Subcutaneous abdominal adipose tissue (tissue), 5 donors: ENCODE results near the gene SLC32A1.

ENCODE experiments used
- H3K27ac ChIP-seq: one replicate; pipeline ENCODE4 v1.7.0; 2013; ENCODE audit warnings: low read depth, mild to moderate bottlenecking, inconsistent platforms, low read length, moderate library complexity
- H3K27me3 ChIP-seq, 5 donors: one replicate each; pipeline ENCODE4 v1.7.0; 2013; ENCODE audit warnings: low read length in 5 of 5, inconsistent platforms in 1 of 5; ENCODE audit not compliant: control insufficient read depth in 5 of 5, insufficient read depth in 4 of 5
- H3K36me3 ChIP-seq, 5 donors: one replicate each; pipeline ENCODE4 v1.7.0; 2013; ENCODE audit warnings: low read length in 5 of 5; ENCODE audit not compliant: control insufficient read depth in 5 of 5, insufficient read depth in 5 of 5
- H3K4me1 ChIP-seq, 5 donors: one replicate each; pipeline ENCODE4 v1.7.0; 2013; ENCODE audit warnings: low read length in 5 of 5, mild to moderate bottlenecking in 3 of 5, moderate library complexity in 1 of 5; ENCODE audit not compliant: control insufficient read depth in 5 of 5, insufficient read depth in 5 of 5
- H3K4me3 ChIP-seq, 5 donors: one replicate each; pipeline ENCODE4 v1.7.0; 2013; ENCODE audit warnings: low read length in 5 of 5, low read depth in 1 of 5
- H3K9ac ChIP-seq, 5 donors: one replicate each; pipeline ENCODE4 v1.7.0; 2013; ENCODE audit warnings: low read length in 5 of 5, mild to moderate bottlenecking in 4 of 5, moderate library complexity in 3 of 5
- H3K9me3 ChIP-seq, 5 donors: one replicate each; pipeline ENCODE4 v1.7.0; 2013; ENCODE audit warnings: low read length in 5 of 5; ENCODE audit not compliant: control insufficient read depth in 5 of 5
- donor health status: healthy.
- donor health status: healthy.
- donor health status: healthy.
- donor health status: healthy.
- donor health status: healthy.

The SLC32A1 gene

DNA sequence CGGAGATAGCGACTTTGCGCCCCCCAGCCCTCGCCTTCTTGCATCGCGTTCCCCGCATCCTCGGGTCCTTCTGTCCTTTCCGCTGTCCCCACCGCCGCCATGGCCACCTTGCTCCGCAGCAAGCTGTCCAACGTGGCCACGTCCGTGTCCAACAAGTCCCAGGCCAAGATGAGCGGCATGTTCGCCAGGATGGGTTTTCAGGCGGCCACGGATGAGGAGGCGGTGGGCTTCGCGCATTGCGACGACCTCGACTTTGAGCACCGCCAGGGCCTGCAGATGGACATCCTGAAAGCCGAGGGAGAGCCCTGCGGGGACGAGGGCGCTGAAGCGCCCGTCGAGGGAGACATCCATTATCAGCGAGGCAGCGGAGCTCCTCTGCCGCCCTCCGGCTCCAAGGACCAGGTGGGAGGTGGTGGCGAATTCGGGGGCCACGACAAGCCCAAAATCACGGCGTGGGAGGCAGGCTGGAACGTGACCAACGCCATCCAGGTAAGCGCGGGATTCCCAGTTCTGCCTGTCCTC lies 401 bp downstream of the SLC32A1 start:
- Histone ChIP-seq H3K9ac (no peak overlapping the region), H3K27ac (no peak overlapping the region), H3K27me3 (peaks cover 57 to 94% (median 93%) of the 10 kb centered on the region in 5 donors), H3K4me3 (peak overlapping the region in 1 of 5 donors; percentile 13), H3K4me1 (peaks cover 0 to 53% (median 28%) of the 10 kb centered on the region in 5 donors), H3K9me3 (peaks cover 0 to 1% (median 0%) of the 10 kb centered on the region in 5 donors), H3K36me3 (no peaks in the 10 kb centered on the region)

DNA sequence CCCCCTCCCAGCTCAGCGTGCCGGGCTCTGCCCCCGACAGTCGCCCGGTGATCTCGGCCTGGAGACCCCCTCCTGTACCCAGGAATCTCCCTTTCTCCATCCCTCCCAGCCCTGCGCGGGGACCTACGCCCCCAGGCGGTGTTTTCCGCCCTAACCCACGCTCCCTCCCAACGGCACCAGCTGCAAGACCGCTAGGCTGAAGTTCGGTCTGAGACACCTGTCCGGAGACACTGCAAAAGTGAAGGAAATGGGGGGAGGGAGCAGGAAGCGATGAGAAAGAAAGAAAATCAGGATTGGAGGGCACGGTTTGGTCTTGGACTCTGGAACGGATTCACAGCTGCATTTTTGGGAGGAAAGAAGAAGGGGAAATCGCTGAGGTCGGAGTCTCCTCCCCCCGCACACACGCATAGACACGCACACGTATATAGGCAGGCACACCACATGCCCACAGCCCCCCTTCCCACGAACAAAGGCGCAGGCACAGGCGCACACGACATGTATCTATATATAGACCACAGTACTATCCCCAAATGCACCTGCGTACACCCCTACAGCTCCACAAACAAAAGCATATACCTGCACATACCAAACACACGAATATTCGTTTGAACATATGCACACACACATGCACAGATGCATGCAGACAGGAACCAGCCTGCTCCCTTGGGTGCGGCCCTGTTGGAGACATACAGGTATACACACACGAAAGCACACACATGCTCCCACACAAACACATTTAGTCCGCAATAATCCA lies 1.0 kb downstream of the SLC32A1 start:
- Histone ChIP-seq H3K36me3 (no peaks in the 10 kb centered on the region), H3K9ac (no peak overlapping the region), H3K4me3 (no peak overlapping the region), H3K4me1 (peaks cover 2 to 55% (median 28%) of the 10 kb centered on the region in 5 donors), H3K9me3 (peaks cover 0 to 4% (median 0%) of the 10 kb centered on the region in 5 donors), H3K27me3 (peaks cover 61 to 94% (median 93%) of the 10 kb centered on the region in 5 donors), H3K27ac (no peak overlapping the region)

DNA sequence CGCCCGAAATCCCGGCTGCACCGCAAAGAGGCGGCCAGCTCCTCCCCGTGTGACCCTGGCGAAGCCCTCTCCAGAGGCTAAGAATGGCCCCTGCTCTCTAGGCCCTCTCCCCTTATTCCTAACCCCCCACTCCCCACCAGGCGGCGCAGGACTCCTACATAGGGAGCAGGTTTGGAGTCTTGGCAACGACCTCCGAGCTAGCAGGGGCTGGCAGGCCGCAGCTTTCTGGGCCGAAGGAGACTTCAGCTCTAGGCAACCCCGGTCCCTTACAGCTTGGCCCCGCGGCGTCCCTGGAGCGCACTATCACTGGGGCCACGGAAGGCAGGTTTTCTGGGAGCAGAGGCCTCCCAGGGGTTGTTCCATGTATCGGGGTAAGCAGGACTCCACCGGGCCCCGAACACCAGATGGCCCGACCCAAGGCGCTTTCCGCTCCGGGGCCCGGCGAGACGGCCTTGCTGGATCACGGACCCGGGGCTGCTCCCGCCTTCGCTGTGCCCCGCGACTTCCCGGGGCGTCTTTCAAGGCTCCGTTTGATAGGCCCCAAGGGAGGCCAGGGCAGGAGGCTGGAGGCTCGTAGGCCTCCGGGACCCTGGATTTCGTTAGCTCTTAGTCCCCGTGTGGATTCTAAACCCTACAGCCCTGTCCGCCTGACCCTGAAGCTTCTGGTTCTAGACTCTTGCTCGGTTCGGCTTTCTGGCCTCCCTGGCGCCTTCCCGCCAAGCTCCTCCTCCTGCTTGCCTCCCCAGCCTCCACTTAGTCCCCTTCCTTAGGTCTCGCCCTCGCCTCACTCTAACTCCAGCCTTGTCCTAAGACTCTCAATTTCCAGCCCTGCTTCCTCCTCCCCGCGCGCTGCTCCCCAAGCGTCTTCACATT lies 1.9 kb downstream of the SLC32A1 start:
- H3K27me3 ChIP-seq, result peaks cover 70 to 94% (median 94%) of the 10 kb centered on the region in 5 donors
- no peak overlapping the region for H3K4me3 ChIP-seq
- H3K9ac ChIP-seq, result no peak overlapping the region
- H3K27ac ChIP-seq, result no peak overlapping the region
- H3K36me3 ChIP-seq, result no peaks in the 10 kb centered on the region
- peaks cover 0 to 4% (median 0%) of the 10 kb centered on the region in 5 donors for H3K9me3 ChIP-seq
- H3K4me1 ChIP-seq, result peaks cover 2 to 64% (median 36%) of the 10 kb centered on the region in 5 donors

DNA sequence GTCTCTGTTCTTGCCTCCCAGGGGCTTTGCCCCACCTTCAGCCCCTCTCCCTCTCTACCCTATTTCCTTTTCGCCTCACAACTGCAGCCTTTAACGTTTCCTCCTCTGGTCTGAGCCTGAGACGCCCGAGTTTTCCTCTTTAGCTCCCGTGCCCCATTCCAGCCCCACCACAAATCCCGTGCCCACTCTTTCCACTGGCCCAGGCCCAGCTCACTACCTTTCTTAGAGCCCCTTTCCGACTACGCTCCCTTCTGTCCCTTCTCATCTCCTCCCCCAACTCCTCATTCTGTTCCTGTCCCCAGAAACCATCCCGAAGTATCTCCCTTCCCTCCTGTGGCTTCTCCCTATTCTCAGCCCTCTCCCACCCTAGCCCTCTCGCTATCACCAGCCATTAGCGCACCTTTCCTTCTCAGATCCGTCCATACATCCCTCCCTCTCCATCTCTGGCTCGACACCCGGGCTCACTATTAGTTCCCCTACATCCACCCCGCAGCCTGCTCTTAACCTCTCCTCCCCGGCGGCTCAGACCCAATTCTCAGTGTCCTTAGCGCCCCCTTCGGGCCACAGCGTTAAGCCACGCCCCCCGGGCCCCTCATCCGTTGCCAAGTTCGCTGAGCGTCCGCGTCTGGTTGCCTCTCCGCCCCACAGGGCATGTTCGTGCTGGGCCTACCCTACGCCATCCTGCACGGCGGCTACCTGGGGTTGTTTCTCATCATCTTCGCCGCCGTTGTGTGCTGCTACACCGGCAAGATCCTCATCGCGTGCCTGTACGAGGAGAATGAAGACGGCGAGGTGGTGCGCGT lies 2.7 kb downstream of the SLC32A1 start:
- Histone ChIP-seq H3K9me3 (peaks cover 0 to 4% (median 0%) of the 10 kb centered on the region in 5 donors), H3K9ac (no peak overlapping the region), H3K27ac (no peak overlapping the region), H3K4me3 (peak overlapping the region in 1 of 5 donors; percentile 15), H3K4me1 (peaks cover 4 to 68% (median 40%) of the 10 kb centered on the region in 5 donors), H3K36me3 (no peaks in the 10 kb centered on the region), H3K27me3 (peaks cover 74 to 96% (median 94%) of the 10 kb centered on the region in 5 donors)

DNA sequence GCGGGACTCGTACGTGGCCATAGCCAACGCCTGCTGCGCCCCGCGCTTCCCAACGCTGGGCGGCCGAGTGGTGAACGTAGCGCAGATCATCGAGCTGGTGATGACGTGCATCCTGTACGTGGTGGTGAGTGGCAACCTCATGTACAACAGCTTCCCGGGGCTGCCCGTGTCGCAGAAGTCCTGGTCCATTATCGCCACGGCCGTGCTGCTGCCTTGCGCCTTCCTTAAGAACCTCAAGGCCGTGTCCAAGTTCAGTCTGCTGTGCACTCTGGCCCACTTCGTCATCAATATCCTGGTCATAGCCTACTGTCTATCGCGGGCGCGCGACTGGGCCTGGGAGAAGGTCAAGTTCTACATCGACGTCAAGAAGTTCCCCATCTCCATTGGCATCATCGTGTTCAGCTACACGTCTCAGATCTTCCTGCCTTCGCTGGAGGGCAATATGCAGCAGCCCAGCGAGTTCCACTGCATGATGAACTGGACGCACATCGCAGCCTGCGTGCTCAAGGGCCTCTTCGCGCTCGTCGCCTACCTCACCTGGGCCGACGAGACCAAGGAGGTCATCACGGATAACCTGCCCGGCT lies 3.4 kb downstream of the SLC32A1 start:
- Histone ChIP-seq H3K4me1 (peaks cover 4 to 67% (median 40%) of the 10 kb centered on the region in 5 donors), H3K9me3 (peaks cover 0 to 4% (median 0%) of the 10 kb centered on the region in 5 donors), H3K36me3 (no peaks in the 10 kb centered on the region), H3K4me3 (peak overlapping the region in 1 of 5 donors; percentile 15), H3K9ac (no peak overlapping the region), H3K27me3 (peaks cover 75 to 97% (median 89%) of the 10 kb centered on the region in 5 donors), H3K27ac (no peak overlapping the region)

DNA sequence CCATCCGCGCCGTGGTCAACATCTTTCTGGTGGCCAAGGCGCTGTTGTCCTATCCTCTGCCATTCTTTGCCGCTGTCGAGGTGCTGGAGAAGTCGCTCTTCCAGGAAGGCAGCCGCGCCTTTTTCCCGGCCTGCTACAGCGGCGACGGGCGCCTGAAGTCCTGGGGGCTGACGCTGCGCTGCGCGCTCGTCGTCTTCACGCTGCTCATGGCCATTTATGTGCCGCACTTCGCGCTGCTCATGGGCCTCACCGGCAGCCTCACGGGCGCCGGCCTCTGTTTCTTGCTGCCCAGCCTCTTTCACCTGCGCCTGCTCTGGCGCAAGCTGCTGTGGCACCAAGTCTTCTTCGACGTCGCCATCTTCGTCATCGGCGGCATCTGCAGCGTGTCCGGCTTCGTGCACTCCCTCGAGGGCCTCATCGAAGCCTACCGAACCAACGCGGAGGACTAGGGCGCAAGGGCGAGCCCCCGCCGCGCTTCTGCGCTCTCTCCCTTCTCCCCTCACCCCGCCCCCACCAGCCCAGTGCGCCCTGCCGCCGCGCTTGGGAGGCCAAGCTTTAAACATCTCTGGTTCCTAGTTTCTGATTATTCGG lies 4.0 kb downstream of the SLC32A1 start:
- H3K9ac ChIP-seq, result no peak overlapping the region
- peaks cover 78 to 97% (median 87%) of the 10 kb centered on the region in 5 donors for H3K27me3 ChIP-seq
- no peak overlapping the region for H3K27ac ChIP-seq
- H3K4me1 ChIP-seq, result peaks cover 4 to 63% (median 40%) of the 10 kb centered on the region in 5 donors
- H3K9me3 ChIP-seq, result peaks cover 0 to 4% (median 0%) of the 10 kb centered on the region in 5 donors
- no peak overlapping the region for H3K4me3 ChIP-seq
- no peaks in the 10 kb centered on the region for H3K36me3 ChIP-seq

DNA sequence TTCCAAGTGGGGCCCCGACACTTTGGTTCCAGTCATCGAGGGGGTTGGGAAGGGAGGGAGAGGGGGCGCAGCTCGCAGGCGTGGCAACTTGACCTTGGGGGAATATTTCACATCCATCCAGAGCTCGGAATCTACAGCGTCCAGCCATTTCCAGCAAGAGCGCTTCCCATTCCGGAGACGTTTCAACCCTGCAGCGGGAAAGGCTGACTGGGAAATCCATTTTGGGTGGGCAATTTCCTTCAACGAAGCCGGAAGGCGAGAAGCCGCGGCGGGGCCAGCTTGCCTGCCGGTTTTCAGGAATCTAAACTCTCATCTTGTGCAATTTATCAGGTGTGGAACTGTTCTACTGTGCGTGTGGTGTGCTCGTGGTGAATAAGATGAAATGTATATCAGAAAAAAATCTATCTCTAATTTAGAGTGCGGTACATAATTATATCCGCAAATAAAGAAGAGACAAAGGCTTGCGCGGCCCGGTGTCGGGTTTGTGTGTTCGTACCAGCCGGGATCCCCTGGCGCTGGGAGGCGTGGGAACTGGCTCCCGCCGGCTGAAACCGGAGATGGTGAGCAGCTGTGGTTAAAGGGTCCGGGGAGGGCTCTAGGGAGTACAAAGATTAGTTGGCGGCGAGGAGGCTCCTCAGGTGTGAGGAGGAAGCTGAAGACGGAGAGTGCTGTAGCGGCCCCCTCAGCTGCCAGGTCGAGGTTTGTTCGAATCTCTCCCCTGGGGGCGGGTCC lies 4.8 kb downstream of the SLC32A1 start:
- peaks cover 0 to 4% (median 0%) of the 10 kb centered on the region in 5 donors for H3K9me3 ChIP-seq
- H3K27ac ChIP-seq, result no peak overlapping the region
- peaks cover 4 to 56% (median 33%) of the 10 kb centered on the region in 5 donors for H3K4me1 ChIP-seq
- no peaks in the 10 kb centered on the region for H3K36me3 ChIP-seq
- H3K4me3 ChIP-seq, result no peak overlapping the region
- H3K27me3 ChIP-seq, result peaks cover 82 to 97% (median 86%) of the 10 kb centered on the region in 5 donors
- H3K9ac ChIP-seq, result no peak overlapping the region

DNA sequence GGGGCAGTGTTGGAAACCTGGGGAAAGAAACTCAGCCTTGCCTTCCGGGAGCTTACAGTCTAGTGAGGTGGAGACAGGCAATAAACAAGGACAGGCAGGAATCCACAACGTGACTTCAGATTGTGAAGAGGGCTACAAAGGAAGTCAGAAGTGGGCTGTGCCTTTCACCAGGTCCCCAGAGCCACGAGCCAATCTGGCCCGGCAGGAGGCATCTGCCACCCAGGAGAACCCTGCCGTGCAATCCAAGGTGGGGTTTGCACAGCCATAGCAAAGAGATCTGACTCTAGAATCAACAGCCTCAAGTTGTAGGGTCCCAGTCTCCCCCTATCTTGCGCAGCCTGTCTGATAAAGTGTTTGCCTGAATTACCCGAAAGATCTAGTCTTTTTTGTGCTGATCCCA lies 5.5 kb downstream of the SLC32A1 start:
- Histone ChIP-seq H3K36me3 (no peaks in the 10 kb centered on the region), H3K27me3 (peaks cover 79 to 95% (median 85%) of the 10 kb centered on the region in 5 donors), H3K27ac (no peak overlapping the region), H3K4me3 (no peak overlapping the region), H3K9ac (no peak overlapping the region), H3K9me3 (peaks cover 0 to 4% (median 0%) of the 10 kb centered on the region in 5 donors), H3K4me1 (peaks cover 4 to 51% (median 33%) of the 10 kb centered on the region in 5 donors)
